Measurements from ENCODE around the gene PPP1R27.
"Not testable (repeated sequence)": the region's sequence is repeated elsewhere in the genome, so short reads cannot be mapped to it uniquely, and the experiment has no call there.

The PPP1R27 gene

GRCh38 chr17:81840826-81841778, 6.3 kb upstream of the PPP1R27 start:
- no peak for DNase-seq

GRCh38 chr17:81840059-81840458, 5.2 kb upstream of the PPP1R27 start:
- DNase-seq: not testable (repeated sequence)

- no peak for DNase-seq
Measured at GRCh38 chr17:81839301-81839700, 4.5 kb upstream of the PPP1R27 start.

- no peak for DNase-seq
Measured at GRCh38 chr17:81838753-81839255, 4.0 kb upstream of the PPP1R27 start.

GRCh38 chr17:81837641-81838040, 2.8 kb upstream of the PPP1R27 start:
- no peak for DNase-seq

GRCh38 chr17:81833921-81834830, 674 bp downstream of the PPP1R27 start:
- DNase-seq: no peak

GRCh38 chr17:81833160-81833920, 1.5 kb downstream of the PPP1R27 start, which contains the start of gene MCRIP1:
Gene MCRIP1 (minus strand): TSS chr17:81833291. CDS start chr17:81824506, 8,785 bp downstream.
- DNase-seq: peak; percentile 65

GRCh38 chr17:81832608-81833159, 2.2 kb downstream of the PPP1R27 start:
- no peak for DNase-seq

- no peak for DNase-seq
Measured at GRCh38 chr17:81831957-81832607, 2.8 kb downstream of the PPP1R27 start.

GRCh38 chr17:81831563-81831956, 3.3 kb downstream of the PPP1R27 start:
- no peak for DNase-seq

GRCh38 chr17:81829858-81830257, 5.0 kb downstream of the PPP1R27 start:
- DNase-seq: no peak

GRCh38 chr17:81828656-81829055, 6.2 kb downstream of the PPP1R27 start:
- DNase-seq: no peak

GRCh38 chr17:81825841-81826466, 8.9 kb downstream of the PPP1R27 start:
- no peak for DNase-seq

- no peak for DNase-seq
Measured at GRCh38 chr17:81824595-81824994, 10.3 kb downstream of the PPP1R27 start.

- DNase-seq: no peak
Measured at GRCh38 chr17:81823820-81824550, 10.9 kb downstream of the PPP1R27 start.

- no peak for DNase-seq
Measured at GRCh38 chr17:81822996-81823819, 11.6 kb downstream of the PPP1R27 start.

GRCh38 chr17:81822312-81822637, 12.6 kb downstream of the PPP1R27 start:
- DNase-seq: no peak

- DNase-seq: no peak
Measured at GRCh38 chr17:81821603-81822311, 13.1 kb downstream of the PPP1R27 start.

GRCh38 chr17:81821147-81821546, 13.7 kb downstream of the PPP1R27 start:
- no peak for DNase-seq

Measured in NCI-H524 treated with DMSO at 0.1 percent for 48 hours (cell line).